Measurements from ENCODE around the gene PEX11B.

The PEX11B gene, protein sequence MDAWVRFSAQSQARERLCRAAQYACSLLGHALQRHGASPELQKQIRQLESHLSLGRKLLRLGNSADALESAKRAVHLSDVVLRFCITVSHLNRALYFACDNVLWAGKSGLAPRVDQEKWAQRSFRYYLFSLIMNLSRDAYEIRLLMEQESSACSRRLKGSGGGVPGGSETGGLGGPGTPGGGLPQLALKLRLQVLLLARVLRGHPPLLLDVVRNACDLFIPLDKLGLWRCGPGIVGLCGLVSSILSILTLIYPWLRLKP

GRCh38 chr1:145918144-145918991 is at the start of gene PEX11B:
Gene PEX11B, minus strand, starts transcription at chr1:145918717. Its CDS starts 29 bp downstream, at chr1:145918688.
- peak; percentile 72 for DNase-seq (ENCODE audit: low read depth, low spot score)

DNA sequence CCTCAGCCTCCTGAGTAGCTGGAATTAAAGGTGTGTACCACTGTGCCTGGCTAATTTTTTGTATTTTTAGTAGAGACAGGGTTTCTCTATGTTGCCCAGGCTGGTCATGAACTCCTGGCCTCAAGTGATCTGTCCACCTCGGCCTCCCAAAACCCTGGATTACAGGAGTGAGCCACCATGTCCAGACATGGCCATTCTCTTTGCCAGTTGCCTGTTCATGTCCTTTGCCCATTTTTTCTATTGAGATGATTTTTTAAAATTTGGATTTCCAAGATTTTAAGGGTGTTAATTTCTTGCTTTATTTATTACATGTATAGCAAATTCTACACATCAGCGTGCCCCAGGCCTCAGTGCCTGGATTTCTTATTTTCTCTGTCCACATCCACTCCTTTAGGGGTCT is 48.8 kb upstream of the PEX11B start:
- DNase-seq (ENCODE audit: low read depth, low spot score) = no peak

DNA sequence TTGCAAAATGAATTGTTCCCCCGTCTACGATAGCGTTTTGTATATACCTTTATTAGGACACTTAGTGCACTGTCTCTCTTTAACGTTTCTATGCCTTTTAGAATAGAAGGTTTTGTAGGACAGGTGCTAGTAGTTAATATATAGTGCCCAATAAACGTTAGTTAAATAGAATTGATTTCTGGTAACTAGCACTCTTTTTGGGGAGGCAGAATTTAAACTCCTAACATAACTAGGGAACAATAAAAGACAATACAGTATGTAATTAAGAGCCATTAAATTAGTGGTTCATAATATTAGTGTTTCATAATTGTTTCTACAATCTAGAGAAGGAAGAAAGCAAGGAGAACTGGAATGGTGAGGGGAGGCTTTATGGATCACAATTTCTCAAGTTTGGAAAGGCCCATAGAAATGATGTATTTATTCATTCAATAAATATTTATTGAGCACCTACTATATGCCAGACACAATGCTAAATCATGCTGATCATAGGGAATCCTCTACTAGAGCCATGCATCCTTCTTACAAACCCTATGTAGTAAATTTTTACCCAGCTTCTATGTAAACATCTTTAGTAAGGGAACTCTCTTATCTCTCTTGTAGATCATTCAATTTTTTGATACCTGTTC is 46.7 kb upstream of the PEX11B start:
- DNase-seq (ENCODE audit: low read depth, low spot score) = no peak

DNA sequence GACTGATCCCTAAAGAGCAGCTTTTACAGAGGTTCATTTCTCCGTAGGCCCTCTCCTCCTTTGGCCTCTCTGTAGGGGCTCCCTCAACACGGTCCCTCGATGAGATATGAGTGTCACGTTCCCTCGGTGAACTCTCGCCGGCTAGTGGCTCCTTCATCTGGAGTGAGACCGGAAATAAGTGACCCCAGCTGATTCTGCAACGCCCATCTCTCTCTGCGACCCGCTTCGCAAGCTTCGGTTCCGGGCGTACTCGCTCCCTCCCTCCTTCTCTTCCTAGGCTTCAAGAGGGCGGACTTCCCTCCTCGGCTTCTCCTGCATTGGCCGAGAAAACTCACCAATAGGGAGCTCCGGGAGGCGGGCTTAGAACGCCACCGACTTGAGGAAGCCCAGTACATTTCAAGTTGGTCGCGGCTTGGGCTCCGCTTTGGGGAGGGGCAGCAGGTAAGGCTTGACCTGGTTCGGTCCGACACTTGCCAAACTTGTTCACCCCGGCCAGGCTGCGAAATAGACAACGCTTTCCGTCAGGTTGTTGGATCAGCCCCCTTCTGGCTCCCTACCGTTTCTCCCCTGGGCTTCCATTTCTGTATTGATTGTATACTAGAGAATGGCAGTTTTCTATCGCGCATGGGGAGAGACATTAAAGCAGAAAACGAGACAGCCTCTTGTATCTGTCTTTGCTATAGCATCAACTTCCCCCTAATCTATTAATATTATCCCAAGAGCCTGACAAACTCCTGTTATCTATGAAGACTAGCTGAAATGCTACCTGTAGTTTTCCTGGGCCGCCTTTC is 46.0 kb upstream of the PEX11B start, which contains the start of the genes ANKRD34A and POLR3GL:
ANKRD34A (minus strand) TSS at position 248 of the 791 bp plus-strand sequence. CDS start 2,816 bp downstream, outside the sequence.
POLR3GL (plus strand) TSS at position 363 of the 791 bp plus-strand sequence. CDS start 10,176 bp downstream, outside the sequence.
- no peak for DNase-seq (ENCODE audit: low read depth, low spot score)

DNA sequence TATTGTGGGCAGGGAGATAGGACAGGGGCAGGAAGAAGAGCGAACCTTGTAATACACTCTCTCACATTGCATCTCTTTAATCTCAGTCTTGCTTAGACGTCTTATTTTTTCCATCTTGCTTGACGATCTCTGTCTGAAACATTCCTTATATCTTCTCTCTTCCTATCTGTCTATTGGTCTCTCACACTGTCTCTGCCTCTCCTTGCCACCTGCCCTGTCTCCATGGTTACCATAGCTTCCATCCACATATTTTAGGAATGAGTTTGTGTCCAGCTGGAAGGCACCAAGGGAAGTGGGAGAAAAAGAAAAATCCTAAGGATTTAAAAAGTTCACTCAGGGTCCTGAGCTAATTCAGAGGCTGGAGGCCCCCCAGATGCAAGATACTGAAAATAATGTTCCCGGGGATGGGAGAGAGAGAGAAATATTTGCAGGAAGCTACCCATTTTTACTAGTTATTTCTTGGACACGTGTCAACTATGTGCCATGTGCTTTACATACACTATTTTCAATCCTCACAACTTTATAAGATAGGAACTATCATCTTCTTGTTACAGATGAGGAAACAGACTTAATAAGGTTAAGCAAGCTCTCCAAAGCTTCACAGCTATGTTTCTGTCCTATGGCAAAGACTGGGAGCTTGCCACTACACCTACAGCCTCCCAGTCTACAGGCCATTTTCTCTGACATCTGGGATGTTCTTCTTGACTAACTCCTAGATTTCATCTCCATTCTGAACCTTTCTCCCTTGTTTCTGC is 44.9 kb upstream of the PEX11B start:
- no peak for DNase-seq (ENCODE audit: low read depth, low spot score)

DNA sequence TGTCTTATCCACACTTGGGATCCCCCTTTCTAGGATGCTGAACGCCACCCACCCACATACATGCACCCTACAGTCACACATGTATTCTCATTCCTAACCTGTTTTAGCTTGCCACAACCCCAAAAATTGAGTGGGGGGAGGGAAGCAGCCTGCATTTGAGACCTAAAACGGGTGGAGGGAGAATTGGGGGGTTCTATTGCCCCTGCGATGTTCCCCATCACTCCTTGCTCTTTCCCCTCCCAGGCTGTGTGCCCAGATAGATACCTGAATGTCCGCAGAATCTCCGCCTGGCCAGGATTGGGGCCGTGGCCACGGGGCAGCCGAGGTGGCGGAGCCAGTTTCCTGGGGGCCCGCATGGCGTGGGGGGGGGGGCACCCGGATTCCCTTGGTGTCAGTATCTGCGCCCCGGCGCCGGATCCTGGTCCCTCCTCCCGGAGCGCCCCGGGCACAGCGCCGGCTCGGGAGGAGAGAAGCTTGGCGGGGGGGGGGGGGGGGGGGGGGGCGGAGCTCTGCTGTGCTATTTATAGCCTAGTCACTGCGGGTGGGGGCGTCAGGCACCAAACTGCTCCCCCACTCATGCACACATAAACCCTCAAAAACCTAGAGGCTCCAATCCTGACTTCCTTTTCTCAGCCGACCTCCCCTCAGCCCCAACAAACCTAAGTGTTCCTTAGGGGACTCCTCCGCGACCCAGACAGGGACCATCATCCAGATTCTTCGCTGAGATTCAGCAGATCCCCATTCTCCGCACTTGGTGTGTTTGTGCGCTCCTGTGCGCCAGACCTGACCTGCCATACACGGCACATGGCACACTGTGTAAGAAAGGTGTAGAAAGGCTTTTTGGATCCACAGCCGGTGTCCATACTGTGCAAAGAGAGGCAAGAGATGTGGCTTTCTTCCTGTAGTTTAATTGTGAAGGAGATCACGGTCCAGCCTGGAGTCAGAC is 43.9 kb upstream of the PEX11B start:
- no peak for DNase-seq (ENCODE audit: low read depth, low spot score)

DNA sequence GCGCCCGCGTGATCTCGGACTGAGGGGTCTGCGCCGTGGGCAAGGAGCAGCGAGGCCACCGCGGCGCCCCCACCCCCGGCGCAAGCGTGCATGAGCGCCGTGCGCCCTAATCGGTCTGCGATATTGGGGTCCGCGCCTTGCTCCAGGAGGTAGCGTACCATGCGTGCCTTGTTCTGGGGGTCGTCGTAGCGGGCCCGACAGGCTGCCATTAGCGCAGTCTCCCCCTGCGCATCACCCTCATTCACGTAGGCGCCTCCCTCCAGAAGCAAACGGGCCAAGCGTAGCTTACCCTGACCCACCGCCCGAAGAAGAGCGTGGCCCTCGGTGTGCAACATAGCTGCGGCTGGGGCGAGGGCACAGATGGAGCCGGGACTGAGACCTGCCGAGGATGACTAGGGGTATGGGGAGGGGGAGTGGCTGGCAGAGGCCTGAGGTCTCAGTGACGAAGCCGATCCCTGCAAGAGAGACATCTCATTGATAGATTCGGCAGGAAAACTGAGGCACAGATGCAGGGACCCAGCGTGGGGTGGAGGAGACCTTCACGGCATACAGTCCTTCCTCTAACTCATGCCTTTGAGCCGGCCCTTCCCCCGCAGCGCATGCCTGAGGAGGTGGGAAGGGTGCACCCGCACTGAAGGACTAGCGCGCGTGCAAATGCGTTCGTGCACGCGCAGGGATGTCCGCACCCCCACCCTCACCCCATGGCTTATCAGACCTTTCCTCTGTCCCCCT is 43.1 kb upstream of the PEX11B start:
- no peak for DNase-seq (ENCODE audit: low read depth, low spot score)

GRCh38 chr1:145961109-145961424 is 42.5 kb upstream of the PEX11B start:
- no peak for DNase-seq (ENCODE audit: low read depth, low spot score)

GRCh38 chr1:145960468-145961108 is 42.1 kb upstream of the PEX11B start:
- no peak for DNase-seq (ENCODE audit: low read depth, low spot score)

DNA sequence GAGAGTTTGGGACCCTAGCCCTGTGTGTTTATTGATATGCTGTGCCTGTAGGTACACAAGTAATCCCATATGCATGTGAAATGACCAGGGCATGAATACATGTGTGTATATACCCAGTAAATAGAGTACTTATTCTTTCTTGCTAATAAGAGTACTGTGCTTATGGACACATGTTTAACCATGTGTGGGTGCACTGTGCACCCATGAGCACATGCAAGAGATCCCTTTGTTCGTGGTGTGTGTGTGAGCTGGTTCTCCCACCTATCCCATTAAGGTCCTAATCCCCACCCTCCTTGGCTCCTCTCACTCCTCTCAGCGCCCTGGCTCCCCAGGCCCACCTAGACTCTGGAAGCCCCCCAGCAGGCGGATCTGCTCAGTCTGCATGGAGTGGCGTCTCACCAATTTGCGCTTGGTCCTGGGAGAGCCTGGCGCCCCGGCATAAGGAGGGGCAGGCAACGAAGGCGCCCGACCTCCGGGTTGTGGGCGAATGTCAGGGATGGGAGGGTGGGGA is 41.5 kb upstream of the PEX11B start:
- DNase-seq (ENCODE audit: low read depth, low spot score) = no peak

DNA sequence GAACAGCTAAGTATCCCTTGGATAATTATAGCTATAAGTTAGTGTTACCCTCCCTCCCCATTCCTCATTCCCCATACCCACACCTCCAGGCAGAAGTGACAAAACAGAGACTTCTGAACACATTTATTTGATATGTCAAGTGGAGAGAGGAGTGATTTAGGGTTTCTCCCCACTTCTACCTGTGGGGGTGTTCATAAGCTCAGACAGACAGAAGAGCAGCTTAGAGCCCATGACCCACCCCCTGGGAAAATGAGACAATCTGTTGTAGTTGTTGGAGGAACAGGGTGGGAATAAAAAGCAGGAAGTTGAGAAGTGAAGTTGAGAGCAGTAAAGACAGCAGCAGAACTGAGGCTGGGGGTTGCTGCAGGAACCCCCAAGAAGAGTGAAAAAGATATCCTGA is 40.8 kb upstream of the PEX11B start:
- no peak for DNase-seq (ENCODE audit: low read depth, low spot score)

DNA sequence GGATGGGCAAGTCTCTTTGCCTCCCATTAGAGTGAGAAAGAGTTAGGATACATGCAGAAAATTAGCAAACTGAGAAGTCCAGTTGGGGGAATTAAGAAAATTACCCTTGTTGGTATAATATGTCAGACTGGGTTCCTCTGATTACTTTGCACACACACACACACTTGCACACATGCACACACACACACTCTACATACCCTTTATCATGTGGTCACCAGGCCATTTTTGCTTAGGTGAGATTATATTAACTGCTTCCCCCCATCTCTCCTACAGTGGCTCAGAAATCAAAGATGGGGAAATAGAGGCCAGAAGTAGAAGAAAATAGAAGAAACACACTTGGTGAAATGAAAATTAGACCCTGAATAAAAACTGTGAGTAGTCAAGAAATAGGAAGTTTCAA is 40.2 kb upstream of the PEX11B start:
- DNase-seq (ENCODE audit: low read depth, low spot score) = no peak

DNA sequence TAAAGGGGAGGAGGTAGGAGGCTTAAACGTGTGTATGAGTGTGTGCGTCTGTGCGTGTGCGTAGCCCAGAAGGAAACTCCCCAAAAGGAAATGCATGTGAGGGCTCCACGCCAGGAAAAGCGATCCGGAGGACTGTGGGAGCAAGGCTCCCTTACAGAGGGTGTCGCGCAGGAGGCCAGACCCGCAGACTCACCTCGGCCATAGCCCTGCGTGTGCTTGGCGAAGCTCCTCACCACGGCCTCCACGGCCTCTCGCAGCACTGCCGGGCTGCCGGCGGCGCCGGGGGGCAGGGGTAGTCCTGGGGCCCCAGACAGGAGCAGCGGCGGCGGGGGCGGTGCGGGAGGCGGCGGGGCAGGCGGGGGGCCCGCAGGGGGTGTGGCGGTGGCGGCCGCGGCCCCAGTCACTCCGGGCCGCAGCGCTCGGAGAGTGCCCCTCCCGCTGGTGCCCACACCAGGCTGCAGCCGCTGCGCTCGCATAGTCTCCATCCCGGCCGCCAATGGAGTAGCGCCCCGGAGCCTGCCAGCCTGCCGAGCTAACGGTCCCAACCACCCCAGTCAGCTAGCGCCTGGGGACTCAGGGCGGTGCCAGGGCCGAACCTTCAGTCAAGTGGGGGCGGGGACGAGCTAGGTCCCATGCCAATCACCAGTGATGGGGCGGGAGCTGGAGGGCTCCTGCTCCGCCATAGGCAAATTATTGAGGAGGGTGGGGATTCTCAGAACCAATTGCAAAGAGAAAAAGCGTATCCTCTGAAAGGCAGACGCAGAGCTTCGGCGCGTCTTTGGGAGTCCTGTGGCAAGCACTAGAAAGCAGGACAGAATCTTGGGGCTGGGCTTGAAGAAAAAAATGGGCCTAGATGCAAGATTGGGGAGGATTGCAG is 39.2 kb upstream of the PEX11B start, which contains the start of gene LIX1L:
LIX1L (minus strand) TSS at position 575 of the 877 bp plus-strand sequence; CDS start at position 485, 90 bp downstream.
- DNase-seq (ENCODE audit: low read depth, low spot score) = peak; percentile 87

GRCh38 chr1:145956781-145957442 is 38.4 kb upstream of the PEX11B start:
- no peak for DNase-seq (ENCODE audit: low read depth, low spot score)

- no peak for DNase-seq (ENCODE audit: low read depth, low spot score)
Observed at GRCh38 chr1:145956361-145956760, 37.8 kb upstream of the PEX11B start.

- no peak for DNase-seq (ENCODE audit: low read depth, low spot score)
Observed at GRCh38 chr1:145955436-145955835, 36.9 kb upstream of the PEX11B start.

GRCh38 chr1:145953861-145954260 is 35.3 kb upstream of the PEX11B start:
- no peak for DNase-seq (ENCODE audit: low read depth, low spot score)
